GM21528 (cell line): ENCODE data around the gene PRRT2.
"Not testable (repeated sequence)": the region's sequence is repeated elsewhere in the genome, so short reads cannot be mapped to it uniquely, and the experiment has no call there.

Experiments
- ATAC-seq: cut with Tn5 transposase; IDR thresholded peaks from one replicate; pipeline ENCODE4 v1.9.1; 2021; ENCODE audit warnings: mild to moderate bottlenecking, moderate library complexity; ENCODE audit not compliant: unreplicated experiment, low FRiP score

PRRT2 gene

GRCh38 chr16:29831490-29831889, 19.5 kb downstream of the PRRT2 start:
- ATAC-seq = no peak

GRCh38 chr16:29833219-29833618, 21.2 kb downstream of the PRRT2 start:
- ATAC-seq = not testable (repeated sequence)

GRCh38 chr16:29834079-29834478, 22.1 kb downstream of the PRRT2 start:
- no peak for ATAC-seq

GRCh38 chr16:29835926-29836325, 23.9 kb downstream of the PRRT2 start:
- no peak for ATAC-seq

- no peak for ATAC-seq
These were observed 24.6 kb downstream of the PRRT2 start for GRCh38 chr16:29836623-29837022.

GRCh38 chr16:29837841-29838240, 25.8 kb downstream of the PRRT2 start:
- ATAC-seq = no peak

- no peak for ATAC-seq
These were observed 27.8 kb downstream of the PRRT2 start for GRCh38 chr16:29839822-29840221.

- ATAC-seq = no peak
These were observed 28.2 kb downstream of the PRRT2 start for GRCh38 chr16:29840240-29840639.

- ATAC-seq = no peak
These were observed 29.6 kb downstream of the PRRT2 start for GRCh38 chr16:29841631-29842030.

GRCh38 chr16:29842732-29843346, 30.8 kb downstream of the PRRT2 start:
- no peak for ATAC-seq

GRCh38 chr16:29843931-29844330, 31.9 kb downstream of the PRRT2 start:
- no peak for ATAC-seq

GRCh38 chr16:29844575-29845331, 32.8 kb downstream of the PRRT2 start:
- ATAC-seq = no peak

GRCh38 chr16:29845656-29846055, 33.7 kb downstream of the PRRT2 start:
- ATAC-seq = no peak

- no peak for ATAC-seq
These were observed 36.7 kb downstream of the PRRT2 start for GRCh38 chr16:29848420-29849297.

- no peak for ATAC-seq
These were observed 37.5 kb downstream of the PRRT2 start for GRCh38 chr16:29849505-29849904.

- ATAC-seq = no peak
These were observed 39.0 kb downstream of the PRRT2 start for GRCh38 chr16:29850998-29851397.

- no peak for ATAC-seq
These were observed 40.7 kb downstream of the PRRT2 start for GRCh38 chr16:29852654-29853053.

- ATAC-seq = no peak
These were observed 42.6 kb downstream of the PRRT2 start for GRCh38 chr16:29854520-29855100.

GRCh38 chr16:29857133-29857760, 45.3 kb downstream of the PRRT2 start:
- ATAC-seq = no peak

- no peak for ATAC-seq
These were observed 46.3 kb downstream of the PRRT2 start for GRCh38 chr16:29858149-29858849.
